ENCODE data around the gene CDK10. TPM values are rescaled to one million over a fixed set of nuclear protein-coding genes. Genes with fewer than 3 reads are reported as not detected.

The CDK10 gene
- total and polyA plus RNA-seq, 10 of the 15 experiments (the other 5 are each of a cell fraction or from before 2014, with no cell fraction given), result 1.5 to 58.7 (median 36.0) TPM

DNA sequence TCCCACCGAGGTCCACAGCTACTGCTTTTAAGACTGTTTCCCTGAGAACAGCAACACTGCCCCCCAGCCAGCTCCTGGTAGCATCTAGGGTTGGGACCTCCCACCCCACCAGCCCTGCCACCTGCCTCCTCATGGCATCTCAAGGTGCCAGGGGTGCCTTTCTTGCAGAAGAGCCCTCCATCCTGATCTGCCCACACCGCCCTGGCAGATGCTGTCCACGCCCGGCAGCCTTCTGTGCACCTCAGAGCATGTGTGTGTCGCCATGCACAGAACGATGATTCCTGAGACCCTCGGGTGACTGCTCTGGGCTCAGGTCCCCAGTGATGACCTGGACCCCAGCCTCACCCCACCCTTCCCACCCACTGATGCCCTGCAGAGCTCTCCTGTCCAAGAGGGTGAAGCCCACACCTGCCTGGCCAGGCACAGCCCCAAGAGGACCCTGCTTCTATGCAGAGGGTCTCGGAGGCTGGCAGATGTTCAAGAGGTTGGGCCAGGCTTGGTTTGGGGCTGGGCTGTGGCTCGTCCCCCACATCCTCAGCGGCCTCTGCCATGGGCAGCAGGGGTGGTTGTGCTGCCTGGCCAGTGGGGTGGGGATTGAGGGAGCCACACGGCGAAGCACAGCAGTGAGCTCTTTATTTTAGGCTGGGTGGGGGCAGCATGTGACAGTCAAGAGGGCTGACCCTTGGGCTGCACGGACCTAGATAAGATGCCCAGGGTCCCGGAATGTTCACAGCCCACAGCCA is 20.2 kb downstream of the CDK10 start:
- intact Hi-C loops (cut with micrococcal nuclease; ENCODE audit: unreplicated experiment), result loop anchor here (1.0 to 10.0 kb wide), 2 partner anchors 87 to 208 kb away; partner anchors contain the start of gene MC1R
- TF ChIP-seq MTA2 (IDR thresholded peaks at IDR 0.05; ENCODE audit: low read depth), result no peak
- TF ChIP-seq RAD51 (IDR thresholded peaks at IDR 0.05), result no peak
- TF ChIP-seq, protein P1, sequence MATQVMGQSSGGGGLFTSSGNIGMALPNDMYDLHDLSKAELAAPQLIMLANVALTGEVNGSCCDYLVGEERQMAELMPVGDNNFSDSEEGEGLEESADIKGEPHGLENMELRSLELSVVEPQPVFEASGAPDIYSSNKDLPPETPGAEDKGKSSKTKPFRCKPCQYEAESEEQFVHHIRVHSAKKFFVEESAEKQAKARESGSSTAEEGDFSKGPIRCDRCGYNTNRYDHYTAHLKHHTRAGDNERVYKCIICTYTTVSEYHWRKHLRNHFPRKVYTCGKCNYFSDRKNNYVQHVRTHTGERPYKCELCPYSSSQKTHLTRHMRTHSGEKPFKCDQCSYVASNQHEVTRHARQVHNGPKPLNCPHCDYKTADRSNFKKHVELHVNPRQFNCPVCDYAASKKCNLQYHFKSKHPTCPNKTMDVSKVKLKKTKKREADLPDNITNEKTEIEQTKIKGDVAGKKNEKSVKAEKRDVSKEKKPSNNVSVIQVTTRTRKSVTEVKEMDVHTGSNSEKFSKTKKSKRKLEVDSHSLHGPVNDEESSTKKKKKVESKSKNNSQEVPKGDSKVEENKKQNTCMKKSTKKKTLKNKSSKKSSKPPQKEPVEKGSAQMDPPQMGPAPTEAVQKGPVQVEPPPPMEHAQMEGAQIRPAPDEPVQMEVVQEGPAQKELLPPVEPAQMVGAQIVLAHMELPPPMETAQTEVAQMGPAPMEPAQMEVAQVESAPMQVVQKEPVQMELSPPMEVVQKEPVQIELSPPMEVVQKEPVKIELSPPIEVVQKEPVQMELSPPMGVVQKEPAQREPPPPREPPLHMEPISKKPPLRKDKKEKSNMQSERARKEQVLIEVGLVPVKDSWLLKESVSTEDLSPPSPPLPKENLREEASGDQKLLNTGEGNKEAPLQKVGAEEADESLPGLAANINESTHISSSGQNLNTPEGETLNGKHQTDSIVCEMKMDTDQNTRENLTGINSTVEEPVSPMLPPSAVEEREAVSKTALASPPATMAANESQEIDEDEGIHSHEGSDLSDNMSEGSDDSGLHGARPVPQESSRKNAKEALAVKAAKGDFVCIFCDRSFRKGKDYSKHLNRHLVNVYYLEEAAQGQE (IDR thresholded peaks at IDR 0.05; ENCODE audit: low read depth, low read length), result no peak
- TF ChIP-seq CBX5 (IDR thresholded peaks at IDR 0.05; ENCODE audit: low read depth), result no peak
- no peak for TF ChIP-seq MEF2B (IDR thresholded peaks at IDR 0.05; ENCODE audit: partially characterized antibody, poor library complexity, severe bottlenecking)
- TF ChIP-seq CREM (IDR thresholded peaks at IDR 0.05; ENCODE audit: low read depth), result no peak
- TF ChIP-seq NR2C2 (IDR thresholded peaks at IDR 0.05; ENCODE audit: borderline replicate concordance, control insufficient read depth, insufficient read length, low read depth), result no peak
- no peak for TF ChIP-seq ESRRA (IDR thresholded peaks at IDR 0.05; ENCODE audit: low read length)
- TF ChIP-seq, protein P2, sequence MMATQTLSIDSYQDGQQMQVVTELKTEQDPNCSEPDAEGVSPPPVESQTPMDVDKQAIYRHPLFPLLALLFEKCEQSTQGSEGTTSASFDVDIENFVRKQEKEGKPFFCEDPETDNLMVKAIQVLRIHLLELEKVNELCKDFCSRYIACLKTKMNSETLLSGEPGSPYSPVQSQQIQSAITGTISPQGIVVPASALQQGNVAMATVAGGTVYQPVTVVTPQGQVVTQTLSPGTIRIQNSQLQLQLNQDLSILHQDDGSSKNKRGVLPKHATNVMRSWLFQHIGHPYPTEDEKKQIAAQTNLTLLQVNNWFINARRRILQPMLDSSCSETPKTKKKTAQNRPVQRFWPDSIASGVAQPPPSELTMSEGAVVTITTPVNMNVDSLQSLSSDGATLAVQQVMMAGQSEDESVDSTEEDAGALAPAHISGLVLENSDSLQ (IDR thresholded peaks at IDR 0.05), result no peak
- TF ChIP-seq HCFC1 (IDR thresholded peaks at IDR 0.05; ENCODE audit: low read length), result no peak
- TF ChIP-seq MTA3 (IDR thresholded peaks at IDR 0.05; ENCODE audit: borderline replicate concordance, low read length), result no peak
- no peak for TF ChIP-seq KDM1A (IDR thresholded peaks at IDR 0.05; ENCODE audit: borderline replicate concordance)
- TF ChIP-seq EGR1 (IDR thresholded peaks at IDR 0.05; ENCODE audit: borderline replicate concordance in 1 of 2, low read depth in 2 of 2, low read length in 2 of 2), result no peak
- no peak for TF ChIP-seq NBN (IDR thresholded peaks at IDR 0.05)
- no peak for TF ChIP-seq RUNX3 (IDR thresholded peaks at IDR 0.05; ENCODE audit: low read length)
- TF ChIP-seq, protein P3, sequence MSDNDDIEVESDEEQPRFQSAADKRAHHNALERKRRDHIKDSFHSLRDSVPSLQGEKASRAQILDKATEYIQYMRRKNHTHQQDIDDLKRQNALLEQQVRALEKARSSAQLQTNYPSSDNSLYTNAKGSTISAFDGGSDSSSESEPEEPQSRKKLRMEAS (IDR thresholded peaks at IDR 0.05; ENCODE audit: low read depth, low read length), result no peak
- no peak for TF ChIP-seq MYB (IDR thresholded peaks at IDR 0.05; ENCODE audit: borderline replicate concordance, low read depth, low read length)
- no peak for TF ChIP-seq EED (IDR thresholded peaks at IDR 0.05; ENCODE audit: low read depth)

More for the DNA sequence above, 20.2 kb downstream of the CDK10 start:
- ChIA-PET RAD21 (ENCODE audit: unreplicated experiment) (interaction anchor here (0.6 to 3.3 kb wide), 12 partner anchors 8 to 204 kb away, joined by 3 to 60 read pairs (median 5); partner anchors contain the start of gene VPS9D1), CTCF (interaction anchor here (0.6 to 5.4 kb wide), 26 partner anchors 8 to 375 kb away, joined by 3 to 119 read pairs (median 4); partner anchors contain the start of genes TCF25 and VPS9D1), SMC1A (ENCODE audit: uncharacterized antibody, unreplicated experiment) (interaction anchor here (0.8 to 4.7 kb wide), 8 partner anchors 9 to 203 kb away, joined by 3 to 44 read pairs (median 4); no protein-coding TSS in a partner anchor), POLR2A (interaction anchor here (0.8 to 1.8 kb wide), 3 partner anchors 50 to 204 kb away, joined by 3 to 9 read pairs (median 3); no protein-coding TSS in a partner anchor)
- BruUV-seq (replicated peaks), result no TSS peak
- FAIRE-seq, result no peak
- Histone ChIP-seq H3K9ac (ENCODE audit: control insufficient read depth, insufficient read depth, low read length) (no peak overlapping the region), H3K9me3 (replicated peaks; ENCODE audit: control insufficient read depth, insufficient read depth, low read length) (no peaks in the 10 kb centered on the region), H3K4me2 (ENCODE audit: control insufficient read depth, insufficient read depth) (no peak overlapping the region; the same call in 1 of the 2 replicates), H3K4me3 (no peak overlapping the region), H3K27ac (ENCODE audit: control insufficient read depth, insufficient read depth) (no peak overlapping the region), H3K4me1 (ENCODE audit: control insufficient read depth, insufficient read depth, low read length) (peaks cover 3% of the 10 kb centered on the region; the same call in 1 of the 2 replicates), H2AFZ (ENCODE audit: control insufficient read depth, low read depth, low read length) (no peak overlapping the region), H4K20me1 (ENCODE audit: control insufficient read depth, insufficient read depth) (no peaks in the 10 kb centered on the region), H3K79me2 (ENCODE audit: control insufficient read depth, insufficient read depth, low read length) (no peaks in the 10 kb centered on the region), H3K36me3 (ENCODE audit: control insufficient read depth in 2 of 2, insufficient read depth in 2 of 2, low read length in 1 of 2) (no peaks in the 10 kb centered on the region), H3K27me3 (replicated peaks in 1 of 2; ENCODE audit: control insufficient read depth in 2 of 2, insufficient read depth in 2 of 2, low read length in 1 of 2) (no peaks in the 10 kb centered on the region)
- WGBS (ENCODE audit: insufficient coverage, insufficient replicate concordance, low lambda C conversion rate, missing lambda C conversion rate), result 49% methylated on average over 14 of the region's 14 CpGs
- in situ Hi-C loops (cut with MboI), result loop anchor here (10.0 kb wide), 1 partner anchor 88 kb away; no protein-coding TSS in a partner anchor
- ATAC-seq, result no peak
- DNase-seq (ENCODE audit: low read depth, low spot score), result no peak
